Lower lobe of right lung (tissue), 2 donors: Measurements from ENCODE around the gene TBC1D2. TPM values are rescaled to one million over a fixed set of nuclear protein-coding genes. Genes with fewer than 3 reads are reported as not detected.
"Not testable (repeated sequence)": the region's sequence is repeated elsewhere in the genome, so short reads cannot be mapped to it uniquely, and the experiment has no call there.

Source experiments
- ATAC-seq, 2 donors: fragments of 200-7000 bp; cut with Tn5 transposase; one replicate each; pipeline ENCODE4 v1.9.1; 2020 to 2022; ENCODE audit warnings: mild to moderate bottlenecking in 2 of 2, moderate library complexity in 2 of 2
- DNase-seq: peaks from one replicate; pipeline ENCODE4 v3.0.0-alpha.2; 2020
- H3K27ac ChIP-seq: fragments of 200-600 bp; one replicate; pipeline ENCODE4 v1.8.0; 2022
- H3K27me3 ChIP-seq: fragments of 200-600 bp; one replicate; pipeline ENCODE4 v1.8.0; 2022; ENCODE audit warnings: low read depth
- H3K36me3 ChIP-seq: fragments of 200-600 bp; one replicate; pipeline ENCODE4 v1.8.0; 2022; ENCODE audit warnings: mild to moderate bottlenecking
- H3K4me1 ChIP-seq: fragments of 200-600 bp; one replicate; pipeline ENCODE4 v1.8.0; 2022
- H3K4me3 ChIP-seq: fragments of 200-600 bp; one replicate; pipeline ENCODE4 v1.8.0; 2022; ENCODE audit warnings: mild to moderate bottlenecking
- H3K9me3 ChIP-seq: fragments of 200-600 bp; one replicate; pipeline ENCODE4 v1.8.0; 2022
- CTCF ChIP-seq: fragments of 200-600 bp; IDR thresholded peaks from one replicate; pipeline ENCODE4 v1.8.0; 2022; ENCODE audit warnings: antibody characterized with exemption, mild to moderate bottlenecking
- intact Hi-C: fragments of 100-400 bp; cut with DNase I; formaldehyde crosslinking; loops from one replicate; pipeline ENCODE4 v1.11.0; 2022
- total RNA-seq: library from RNA; stranded (reverse); fragmentation: NEBNext Ultra II Directional; extraction: Animal tissue kit (Norgen Biotek cat#: 25700); gene quantifications from one replicate; pipeline ENCODE4 v1.2.1, GENCODE V29; 2021
- donor health status: DM: no; HTN: yes; CAD: no; lungs with severe emphysema.

TBC1D2 gene
- total RNA-seq, 1 donor from 2014 or later = 64.3 TPM

- intact Hi-C loops = no loop called here
- Histone ChIP-seq H3K9me3 (no peaks in the 10 kb centered on the region), H3K27ac (no peak overlapping the region), H3K36me3 (no peaks in the 10 kb centered on the region), H3K4me1 (no peaks in the 10 kb centered on the region), H3K27me3 (no peaks in the 10 kb centered on the region), H3K4me3 (no peak overlapping the region)
- no peak for TF ChIP-seq CTCF
- DNase-seq (no peak), ATAC-seq (no peak)
Observed at GRCh38 chr9:98271479-98271878, 16.0 kb upstream of the TBC1D2 start.

DNA sequence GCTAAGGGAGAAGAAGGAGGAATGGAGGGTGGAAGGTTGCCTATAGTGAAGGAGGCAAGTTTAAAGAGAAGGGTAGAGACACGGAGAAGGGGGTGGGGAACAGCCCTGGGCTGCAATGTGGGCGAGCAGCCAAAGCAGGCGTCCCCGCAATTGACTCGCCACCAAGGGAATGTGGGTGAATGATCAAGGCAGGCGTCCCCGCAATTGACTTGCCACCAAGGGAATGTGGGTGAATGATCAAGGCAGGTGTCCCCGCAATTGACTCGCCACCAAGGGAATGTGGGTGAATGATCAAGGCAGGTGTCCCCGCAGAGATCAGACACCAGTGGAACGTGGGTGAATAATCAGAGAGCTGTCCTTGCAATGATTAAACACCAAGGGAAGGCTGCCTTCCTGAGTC is 14.8 kb upstream of the TBC1D2 start:
- DNase-seq, H3K4me3 ChIP-seq, intact Hi-C loops, ATAC-seq, H3K4me1 ChIP-seq, H3K36me3 ChIP-seq, H3K27me3 ChIP-seq, H3K27ac ChIP-seq, H3K9me3 ChIP-seq: not testable (repeated sequence)

DNA sequence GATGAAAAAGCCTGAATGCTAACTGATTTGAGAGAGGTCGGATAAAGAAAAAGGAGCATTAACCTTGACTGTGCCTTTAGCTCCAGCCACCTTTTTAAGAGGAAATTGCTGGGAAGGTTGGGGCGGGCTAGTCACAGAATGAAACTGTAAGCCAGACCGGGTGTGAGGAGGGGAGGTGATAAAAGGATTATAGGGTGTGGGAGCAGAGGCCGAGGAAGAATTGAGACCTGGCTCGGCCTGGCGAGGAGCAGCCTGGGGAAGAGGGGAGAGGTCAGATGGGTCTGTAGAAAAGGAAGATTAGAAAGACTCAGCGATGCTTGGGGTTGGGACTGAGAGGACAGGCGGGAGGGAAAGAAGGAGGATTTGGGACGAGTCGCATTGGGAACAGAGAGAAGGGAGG is 14.2 kb upstream of the TBC1D2 start:
- intact Hi-C loops = loop anchor here (10.0 kb wide), 1 partner anchor 65 kb away; no protein-coding TSS in a partner anchor
- not testable (repeated sequence) for DNase-seq, H3K9me3 ChIP-seq, H3K4me1 ChIP-seq, H3K4me3 ChIP-seq, H3K27me3 ChIP-seq, ATAC-seq, H3K27ac ChIP-seq, H3K36me3 ChIP-seq

GRCh38 chr9:98267556-98267955 is 12.1 kb upstream of the TBC1D2 start:
- H3K27me3 ChIP-seq, H3K4me1 ChIP-seq, H3K4me3 ChIP-seq, H3K9me3 ChIP-seq, H3K36me3 ChIP-seq, ATAC-seq: not testable (repeated sequence)
- DNase-seq = peak; percentile 59
- H3K27ac ChIP-seq = peak overlapping the region; percentile 24
- intact Hi-C loops = loop anchor here (10.0 kb wide), 1 partner anchor 63 kb away; no protein-coding TSS in a partner anchor

DNA sequence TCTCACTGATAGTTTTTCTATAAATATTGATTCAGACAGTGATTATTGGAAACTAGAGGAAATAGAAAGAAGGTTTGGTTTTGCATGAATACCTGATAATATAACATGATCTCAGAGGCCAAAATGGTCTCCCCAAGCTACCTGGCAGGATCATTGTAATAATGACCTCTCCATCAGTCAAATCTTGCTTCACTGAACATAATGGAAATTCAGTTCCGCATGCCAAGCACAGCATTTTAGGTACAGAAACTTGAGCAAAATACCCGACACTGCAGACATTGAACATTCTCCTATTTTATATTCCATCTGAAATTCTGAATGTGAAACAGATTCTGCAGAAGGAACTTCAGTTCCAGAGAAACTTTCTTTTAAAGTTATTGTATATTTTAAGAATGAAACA is 9.1 kb upstream of the TBC1D2 start:
- TF ChIP-seq CTCF = no peak
- no peaks in the 10 kb centered on the region for H3K27me3 ChIP-seq
- ATAC-seq (no peak), DNase-seq (no peak)
- H3K4me3 ChIP-seq = no peak overlapping the region
- no peak overlapping the region for H3K27ac ChIP-seq
- H3K36me3 ChIP-seq = no peaks in the 10 kb centered on the region
- intact Hi-C loops = loop anchor here (10.0 kb wide), 1 partner anchor 60 kb away; no protein-coding TSS in a partner anchor
- H3K9me3 ChIP-seq = no peaks in the 10 kb centered on the region
- H3K4me1 ChIP-seq = no peaks in the 10 kb centered on the region

- H3K4me1 ChIP-seq = no peaks in the 10 kb centered on the region
- no peaks in the 10 kb centered on the region for H3K36me3 ChIP-seq
- DNase-seq = peak; percentile 83
- H3K27ac ChIP-seq = no peak overlapping the region
- no peaks in the 10 kb centered on the region for H3K9me3 ChIP-seq
- ATAC-seq = peak; percentile 95 to 99
- H3K4me3 ChIP-seq = no peak overlapping the region
- H3K27me3 ChIP-seq = no peaks in the 10 kb centered on the region
- peak; percentile 95 for TF ChIP-seq CTCF
- intact Hi-C loops = loop anchor here (10.0 kb wide), 1 partner anchor 59 kb away; no protein-coding TSS in a partner anchor
Observed at GRCh38 chr9:98263482-98264357, 8.3 kb upstream of the TBC1D2 start.

GRCh38 chr9:98263080-98263479 is 7.6 kb upstream of the TBC1D2 start:
- DNase-seq = no peak
- Histone ChIP-seq H3K27me3 (no peaks in the 10 kb centered on the region), H3K4me1 (no peaks in the 10 kb centered on the region), H3K9me3 (no peaks in the 10 kb centered on the region), H3K27ac (no peak overlapping the region), H3K36me3 (no peaks in the 10 kb centered on the region), H3K4me3 (no peak overlapping the region)
- ATAC-seq = peak in 1 of 2 donors; percentile 63
- TF ChIP-seq CTCF = no peak
- intact Hi-C loops = loop anchor here (10.0 kb wide), 1 partner anchor 58 kb away; no protein-coding TSS in a partner anchor
